Prostate gland (tissue), 2 donors: ENCODE results near the gene SVEP1. TPM values are rescaled to one million over a fixed set of nuclear protein-coding genes. Genes with fewer than 3 reads are reported as not detected.
A peak's percentile ranks its signal among the peaks of the same experiment; 100 is the strongest.

ENCODE experiments used
- DNase-seq: peaks from one replicate; pipeline ENCODE4 v3.0.0-alpha.2; 2019; ENCODE audit warnings: low spot score
- H3K27ac ChIP-seq, 2 donors: fragments of 200-600 bp; sonication (generic); 2 replicates each; pipeline ENCODE4 v1.5.1; 2017 to 2019
- H3K27me3 ChIP-seq: fragments of 200-600 bp; sonication (generic); replicated peaks from 2 replicates; pipeline ENCODE4 v1.5.1; 2019; ENCODE audit not compliant: insufficient read depth
- H3K36me3 ChIP-seq, 2 donors: fragments of 200-600 bp; sonication (generic); 1 replicate in 1 of 2; 2 replicates in 1 of 2; pipeline versions ENCODE4 v1.5.1 to v1.8.1; 2017 to 2019
- H3K4me1 ChIP-seq: fragments of 200-600 bp; sonication (generic); replicated peaks from 2 replicates; pipeline ENCODE4 v1.5.1; 2019
- H3K4me3 ChIP-seq, 2 donors: fragments of 200-600 bp; sonication (generic); 2 replicates each; pipeline ENCODE4 v1.5.1; 2017 to 2019
- H3K9me3 ChIP-seq: fragments of 200-600 bp; sonication (generic); 2 replicates; pipeline ENCODE4 v1.5.1; 2017
- POLR2A ChIP-seq: fragments of 450-650 bp; IDR thresholded peaks from one replicate; pipeline ENCODE4 v1.6.1; 2016; ENCODE audit warnings: antibody characterized with exemption, mild to moderate bottlenecking
- POLR2AphosphoS5 ChIP-seq: sonication (generic); formaldehyde crosslinking; IDR thresholded peaks from one replicate; pipeline ENCODE4 v1.6.1; 2017; ENCODE audit warnings: antibody characterized with exemption
- WGBS: methylation state at CpG from one replicate; pipeline ENCODE4 v1.1.5; 2018; 5-methylcytosine and 5-hydroxymethylcytosine counted together
- intact Hi-C: fragments of 100-400 bp; cut with DNase I; formaldehyde crosslinking; loops from one replicate; pipeline ENCODE4 v1.14.2; 2022
- total RNA-seq, 2 donors: library from RNA; depleted of rRNA; stranded (reverse); fragments of >200 nt; gene quantifications; one replicate each; pipeline ENCODE4 v1.1.0, GENCODE V29; 2016
- TF ChIP-seq, protein P1 (sequence below), 4 experiments: fragments of 200-600 bp in 2 of 4; fragments of 450-650 bp in 2 of 4; sonication (generic) in 2 of 4; IDR thresholded peaks; 1 replicate in 3 of 4; 2 replicates in 1 of 4; pipeline ENCODE4 v1.5.1; 2016 to 2019; ENCODE audit warnings: antibody characterized with exemption in 4 of 4, mild to moderate bottlenecking in 2 of 4, moderate library complexity in 2 of 4

Gene SVEP1
- total RNA-seq, 2 donors from 2014 or later, result 2.7 to 5.8 TPM

DNA sequence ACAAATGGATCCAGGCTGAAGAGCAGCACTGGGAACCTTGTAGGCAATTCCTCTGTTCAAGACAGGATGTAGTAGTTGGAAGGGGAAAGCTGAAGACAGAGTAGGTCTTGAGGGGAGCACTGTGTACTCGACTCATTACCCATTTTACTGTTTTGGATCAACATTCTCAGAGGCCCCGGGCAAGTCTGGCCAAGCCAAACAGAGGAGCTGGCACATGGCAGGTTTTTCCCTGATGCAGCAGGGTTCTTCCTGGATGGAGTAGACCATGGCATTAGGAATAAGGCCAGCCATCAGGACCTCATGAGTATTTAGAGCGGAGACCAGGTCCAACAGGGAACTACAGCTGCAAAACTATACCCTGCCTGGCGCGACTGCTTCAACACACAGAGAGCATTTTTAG is 4.4 kb downstream of the SVEP1 start:
- 52% methylated on average over 5 of the region's 5 CpGs for WGBS
- Histone ChIP-seq H3K4me1 (no peaks in the 10 kb centered on the region), H3K4me3 (no peak overlapping the region), H3K27me3 (no peaks in the 10 kb centered on the region), H3K36me3 (no peaks in the 10 kb centered on the region), H3K27ac (no peak overlapping the region), H3K9me3 (no peaks in the 10 kb centered on the region)
- TF ChIP-seq, protein P1, sequence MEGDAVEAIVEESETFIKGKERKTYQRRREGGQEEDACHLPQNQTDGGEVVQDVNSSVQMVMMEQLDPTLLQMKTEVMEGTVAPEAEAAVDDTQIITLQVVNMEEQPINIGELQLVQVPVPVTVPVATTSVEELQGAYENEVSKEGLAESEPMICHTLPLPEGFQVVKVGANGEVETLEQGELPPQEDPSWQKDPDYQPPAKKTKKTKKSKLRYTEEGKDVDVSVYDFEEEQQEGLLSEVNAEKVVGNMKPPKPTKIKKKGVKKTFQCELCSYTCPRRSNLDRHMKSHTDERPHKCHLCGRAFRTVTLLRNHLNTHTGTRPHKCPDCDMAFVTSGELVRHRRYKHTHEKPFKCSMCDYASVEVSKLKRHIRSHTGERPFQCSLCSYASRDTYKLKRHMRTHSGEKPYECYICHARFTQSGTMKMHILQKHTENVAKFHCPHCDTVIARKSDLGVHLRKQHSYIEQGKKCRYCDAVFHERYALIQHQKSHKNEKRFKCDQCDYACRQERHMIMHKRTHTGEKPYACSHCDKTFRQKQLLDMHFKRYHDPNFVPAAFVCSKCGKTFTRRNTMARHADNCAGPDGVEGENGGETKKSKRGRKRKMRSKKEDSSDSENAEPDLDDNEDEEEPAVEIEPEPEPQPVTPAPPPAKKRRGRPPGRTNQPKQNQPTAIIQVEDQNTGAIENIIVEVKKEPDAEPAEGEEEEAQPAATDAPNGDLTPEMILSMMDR (IDR thresholded peaks at IDR 0.05), result no peak
- TF ChIP-seq POLR2A (no peak), POLR2AphosphoS5 (peak; percentile 10)
- DNase-seq, result peak; percentile 22
- intact Hi-C loops, result loop anchor here (10.0 kb wide), 1 partner anchor 70 kb away; no protein-coding TSS in a partner anchor

DNA sequence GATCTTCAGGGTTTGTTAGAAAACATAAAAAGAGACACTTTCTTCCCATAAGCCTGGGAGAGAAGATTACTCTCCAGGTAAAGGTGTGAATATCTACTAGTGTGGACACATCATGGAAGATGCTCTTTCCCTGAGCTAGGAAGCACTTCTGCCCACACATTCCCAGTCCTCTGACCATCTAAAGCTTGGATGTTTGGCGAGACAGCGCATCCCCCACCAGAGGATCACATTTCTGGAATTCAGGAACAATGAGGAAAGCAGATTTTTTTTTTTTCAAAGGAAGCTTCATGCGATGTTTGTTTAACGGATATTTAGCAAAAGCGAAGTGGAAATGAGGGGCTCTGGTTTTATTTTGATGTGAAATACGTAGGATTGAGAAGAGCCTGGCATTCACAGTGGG is 6.2 kb downstream of the SVEP1 start:
- H3K9me3 ChIP-seq, result no peaks in the 10 kb centered on the region
- 74% methylated on average over 6 of the region's 6 CpGs for WGBS
- H3K36me3 ChIP-seq, result no peaks in the 10 kb centered on the region
- H3K4me1 ChIP-seq, result no peaks in the 10 kb centered on the region
- no peak for DNase-seq
- intact Hi-C loops, result loop anchor here (10.0 kb wide), 1 partner anchor 69 kb away; no protein-coding TSS in a partner anchor
- no peak overlapping the region for H3K27ac ChIP-seq
- H3K4me3 ChIP-seq, result no peak overlapping the region
- TF ChIP-seq, protein P1 (IDR thresholded peaks at IDR 0.05), result no peak
- TF ChIP-seq POLR2AphosphoS5, result no peak
- TF ChIP-seq POLR2A, result no peak
- no peaks in the 10 kb centered on the region for H3K27me3 ChIP-seq

DNA sequence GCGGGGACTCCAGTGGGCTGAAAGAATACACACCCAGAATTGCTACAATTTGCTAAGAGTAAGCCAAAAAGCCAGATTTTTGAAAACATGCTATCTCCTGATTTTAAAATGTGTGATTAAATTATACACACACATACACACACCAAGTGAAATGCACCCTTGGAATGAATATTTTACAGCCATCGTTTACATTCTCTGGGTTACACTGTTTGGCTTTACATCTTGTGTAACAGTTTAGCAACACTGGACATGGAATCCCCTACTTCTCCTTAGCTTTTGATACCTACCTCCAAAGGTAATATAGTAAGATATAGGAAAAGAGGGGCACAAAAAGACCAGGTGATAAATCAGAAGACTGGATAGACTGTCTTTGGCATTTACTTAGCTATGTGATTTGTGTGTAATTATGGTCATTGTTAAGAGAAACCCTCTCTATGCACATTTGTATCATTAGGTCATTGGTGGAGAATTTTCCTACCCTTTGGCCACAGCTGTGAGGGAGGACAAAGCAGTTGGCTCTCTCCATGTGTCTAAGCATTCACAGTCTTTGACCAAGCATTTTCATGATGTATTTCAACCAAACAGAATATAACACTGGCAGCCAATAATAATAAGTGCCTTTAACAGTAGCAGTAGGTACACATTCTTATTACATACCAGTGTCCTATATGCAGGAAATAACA is 7.6 kb downstream of the SVEP1 start:
- 85% methylated on average over 2 of the region's 2 CpGs for WGBS
- H3K27me3 ChIP-seq, result no peaks in the 10 kb centered on the region
- no peaks in the 10 kb centered on the region for H3K36me3 ChIP-seq
- H3K4me1 ChIP-seq, result no peaks in the 10 kb centered on the region
- TF ChIP-seq POLR2A (no peak), POLR2AphosphoS5 (no peak)
- TF ChIP-seq, protein P1 (IDR thresholded peaks at IDR 0.05), result no peak
- H3K9me3 ChIP-seq, result no peaks in the 10 kb centered on the region
- H3K27ac ChIP-seq, result no peak overlapping the region
- no peak overlapping the region for H3K4me3 ChIP-seq
- intact Hi-C loops, result loop anchor here (10.0 kb wide), 1 partner anchor 67 kb away; no protein-coding TSS in a partner anchor
- no peak for DNase-seq

DNA sequence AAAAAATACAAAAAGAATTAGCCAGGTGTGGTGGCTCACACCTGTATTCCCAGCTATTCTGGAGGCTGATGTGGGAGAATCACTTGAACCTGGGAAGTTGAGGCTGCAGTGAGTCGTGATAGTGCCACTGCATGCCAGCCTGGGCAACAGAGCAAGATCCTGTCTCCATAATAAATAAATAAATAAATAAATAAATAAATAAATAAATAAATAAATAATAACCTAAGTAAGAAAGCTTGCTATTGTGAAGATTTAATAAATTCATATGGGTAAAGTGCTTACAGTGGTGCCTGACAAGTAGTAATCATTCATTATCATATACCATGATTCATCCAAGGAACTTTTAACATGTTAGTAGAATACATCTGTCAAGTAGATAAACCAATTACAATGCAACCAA is 13.4 kb downstream of the SVEP1 start:
- TF ChIP-seq, protein P1 (IDR thresholded peaks at IDR 0.05), result no peak
- TF ChIP-seq POLR2A (no peak), POLR2AphosphoS5 (no peak)
- no peaks in the 10 kb centered on the region for H3K9me3 ChIP-seq
- no peak overlapping the region for H3K27ac ChIP-seq
- H3K36me3 ChIP-seq, result no peaks in the 10 kb centered on the region
- no peak for DNase-seq
- 97% methylated on average over 1 of the region's 1 CpG for WGBS
- H3K4me3 ChIP-seq, result no peak overlapping the region
- H3K4me1 ChIP-seq, result no peaks in the 10 kb centered on the region
- intact Hi-C loops, result no loop called here
- no peaks in the 10 kb centered on the region for H3K27me3 ChIP-seq

DNA sequence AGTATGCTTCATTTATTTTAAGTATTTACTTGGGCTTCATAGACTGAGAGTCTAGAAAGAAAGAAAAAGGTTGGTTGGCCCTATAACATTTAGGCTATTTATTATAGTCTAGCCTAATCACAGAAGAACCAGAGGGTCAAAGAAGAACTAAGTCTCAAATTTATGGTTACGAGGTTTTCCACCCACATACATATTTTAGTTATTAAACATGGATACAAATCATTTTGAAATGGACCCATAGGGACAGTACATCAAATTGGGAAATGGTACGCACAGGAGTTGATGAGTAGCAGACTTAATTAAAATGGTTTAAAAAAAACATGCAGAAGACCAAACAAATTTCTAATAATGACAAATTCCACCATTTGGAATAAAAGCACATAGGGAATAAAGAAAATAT is 17.7 kb downstream of the SVEP1 start:
- Histone ChIP-seq H3K4me1 (no peaks in the 10 kb centered on the region), H3K36me3 (no peaks in the 10 kb centered on the region), H3K27me3 (no peaks in the 10 kb centered on the region), H3K9me3 (no peaks in the 10 kb centered on the region), H3K4me3 (no peak overlapping the region), H3K27ac (no peak overlapping the region)
- TF ChIP-seq POLR2AphosphoS5, result no peak
- TF ChIP-seq, protein P1 (IDR thresholded peaks at IDR 0.05), result no peak
- TF ChIP-seq POLR2A, result no peak
- 96% methylated on average over 2 of the region's 2 CpGs for WGBS
- no peak for DNase-seq
- intact Hi-C loops, result no loop called here
